ENCODE measurements around the gene ARL13B. TPM values are rescaled to one million over a fixed set of nuclear protein-coding genes. Genes with fewer than 3 reads are reported as not detected.

Gene ARL13B
- total and polyA plus RNA-seq, 9 donors, result 6.2 to 16.3 (median 11.8) TPM

DNA sequence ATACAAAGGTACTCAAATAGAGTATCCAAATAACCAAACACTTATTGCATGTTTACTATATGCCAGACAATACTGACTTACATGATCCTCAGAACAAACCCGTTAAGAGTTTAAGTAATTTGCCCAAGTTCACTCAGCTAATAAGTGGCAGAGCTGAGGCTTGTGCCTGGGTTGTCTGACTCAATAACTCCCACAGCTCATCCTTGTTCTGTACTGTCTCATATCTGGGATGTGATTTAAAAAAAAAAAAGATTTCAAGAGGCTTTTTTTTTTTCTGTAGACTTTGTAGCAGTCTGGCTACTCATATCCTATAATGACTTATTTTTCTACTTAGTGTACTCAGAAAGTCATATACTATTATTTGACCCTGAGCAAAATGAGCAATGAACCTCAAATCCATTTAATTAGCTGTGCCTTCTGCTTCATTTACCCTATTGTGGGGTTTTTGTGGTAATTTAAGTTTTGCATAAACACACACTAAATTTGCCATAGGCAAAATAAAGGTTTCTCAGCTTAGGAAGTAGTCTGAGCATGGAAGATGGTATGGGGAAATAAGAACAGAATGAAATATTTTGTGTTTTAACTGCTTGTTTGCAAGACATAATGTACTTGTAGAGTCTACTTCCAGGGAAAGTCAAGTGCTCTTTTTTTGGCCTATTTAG lies 86.0 kb downstream of the ARL13B start:
- Histone ChIP-seq H3K27me3 (no peaks in the 10 kb centered on the region), H3K27ac (no peak overlapping the region), H3K4me1 (ENCODE audit: insufficient read depth) (peaks cover 2% of the 10 kb centered on the region), H3K36me3 (no peaks in the 10 kb centered on the region), H3K9me3 (no peaks in the 10 kb centered on the region), H3K4me3 (no peak overlapping the region)
- TF ChIP-seq CTCF (IDR thresholded peaks at IDR 0.05), result no peak
- no peak for TF ChIP-seq POLR2A (IDR thresholded peaks at IDR 0.05)
- no peak for TF ChIP-seq EP300 (IDR thresholded peaks at IDR 0.05)
- intact Hi-C loops (cut with DNase I), result loop anchor here in 1 of 4 donors (10.0 kb wide), 1 partner anchor 61 kb away; no protein-coding TSS in a partner anchor
- DNase-seq, result no peak
- 89 to 100% (median 93%) methylated on average over 1 of the region's 1 CpG for WGBS, 3 donors

DNA sequence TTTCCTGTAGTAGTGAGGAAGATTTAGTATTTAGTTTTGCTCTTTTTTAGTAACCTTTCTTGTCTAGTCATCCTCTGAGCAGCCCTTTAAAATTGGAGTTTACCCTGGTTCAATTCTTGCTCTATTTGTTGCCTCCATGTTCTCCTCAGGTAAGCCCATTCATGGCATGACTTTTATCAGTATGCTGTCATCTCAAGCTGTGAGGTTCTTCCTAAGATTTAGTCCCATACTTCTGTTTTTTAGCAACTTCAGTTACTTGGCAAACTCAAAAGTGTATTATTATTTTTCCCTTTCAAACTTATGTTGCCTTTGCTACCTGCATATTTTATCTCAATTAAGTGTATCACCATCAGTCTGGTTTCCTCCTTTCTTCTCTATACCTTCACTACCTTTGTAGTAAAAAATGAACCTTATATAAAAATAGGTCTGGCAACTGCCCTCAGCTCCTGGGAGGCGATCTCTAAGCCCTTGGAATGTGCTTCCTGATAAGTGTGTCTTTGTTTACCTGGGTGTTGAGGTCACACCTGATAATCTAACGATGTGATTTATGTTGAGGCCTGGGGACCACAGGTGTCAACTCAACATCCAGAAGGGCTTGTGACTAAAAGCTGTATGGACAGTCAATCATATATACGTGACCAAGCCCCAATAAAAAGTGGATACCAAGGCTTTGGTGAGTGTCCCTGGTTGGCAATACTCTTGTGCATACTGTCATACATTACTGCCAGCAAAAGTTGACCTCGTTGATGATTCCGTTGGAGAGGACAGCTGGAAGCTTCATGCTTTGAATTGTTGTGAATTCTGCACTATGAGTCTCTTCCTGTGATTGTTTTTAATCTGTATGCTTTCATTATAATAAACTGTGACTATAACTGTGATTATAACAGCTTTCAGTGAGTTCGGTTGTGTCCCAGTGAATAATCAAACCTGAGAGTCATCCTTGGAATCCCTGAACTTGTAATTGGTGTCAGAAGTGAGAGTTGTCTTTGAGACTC lies 86.8 kb downstream of the ARL13B start:
- DNase-seq, result no peak
- intact Hi-C loops (cut with DNase I), result loop anchor here in 1 of 4 donors (10.0 kb wide), 1 partner anchor 62 kb away; no protein-coding TSS in a partner anchor
- Histone ChIP-seq H3K4me1 (ENCODE audit: insufficient read depth) (peaks cover 2% of the 10 kb centered on the region), H3K27me3 (no peaks in the 10 kb centered on the region), H3K9me3 (no peaks in the 10 kb centered on the region), H3K27ac (no peak overlapping the region), H3K36me3 (no peaks in the 10 kb centered on the region), H3K4me3 (no peak overlapping the region)
- TF ChIP-seq EP300 (IDR thresholded peaks at IDR 0.05) (no peak), POLR2A (IDR thresholded peaks at IDR 0.05) (no peak), CTCF (IDR thresholded peaks at IDR 0.05) (no peak)
- WGBS, 3 donors, result 85 to 88% (median 87%) methylated on average over 6 of the region's 6 CpGs

DNA sequence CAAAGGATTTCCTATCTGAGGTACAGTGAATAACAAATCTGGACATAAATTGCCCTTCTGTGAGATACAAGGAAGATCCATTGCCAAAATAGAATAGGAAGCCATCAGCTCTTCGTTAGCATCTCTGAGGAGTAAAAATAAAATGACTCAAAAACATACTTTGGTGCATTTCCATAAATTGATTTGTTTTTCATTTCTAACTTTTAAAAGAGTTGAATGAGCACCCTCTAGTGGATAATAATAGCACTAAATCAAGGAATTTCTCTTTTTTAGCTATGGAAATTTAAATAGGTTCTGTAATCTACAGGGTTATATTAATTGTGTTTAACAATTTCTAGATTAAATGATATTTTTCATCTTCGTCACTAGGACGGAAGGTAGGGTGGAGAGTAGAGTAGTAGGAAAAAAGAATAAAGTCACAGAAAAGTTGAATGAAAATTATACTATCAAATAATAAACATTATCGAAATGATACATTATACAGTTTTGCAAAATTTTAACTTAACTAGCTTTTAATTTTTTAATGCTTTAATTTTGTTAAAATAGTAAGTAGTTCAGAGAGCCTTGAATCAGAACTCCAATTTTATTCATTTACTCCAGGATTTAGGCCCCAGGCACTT lies 89.3 kb downstream of the ARL13B start:
- 26 to 36% (median 33%) methylated on average over 4 of the region's 4 CpGs for WGBS, 3 donors
- DNase-seq, result no peak
- peak in 2 of 3 donors; percentile 33 to 40 for TF ChIP-seq CTCF (IDR thresholded peaks at IDR 0.05)
- TF ChIP-seq EP300 (IDR thresholded peaks at IDR 0.05), result no peak
- no peaks in the 10 kb centered on the region for H3K36me3 ChIP-seq
- H3K4me3 ChIP-seq, result no peak overlapping the region
- H3K4me1 ChIP-seq (ENCODE audit: insufficient read depth), result peaks cover 2% of the 10 kb centered on the region
- no peaks in the 10 kb centered on the region for H3K9me3 ChIP-seq
- H3K27ac ChIP-seq, result no peak overlapping the region
- H3K27me3 ChIP-seq, result no peaks in the 10 kb centered on the region
- intact Hi-C loops (cut with DNase I), result loop anchor here in 1 of 4 donors (10.0 kb wide), 1 partner anchor 65 kb away; no protein-coding TSS in a partner anchor

GRCh38 chr3:94070341-94070911 lies 90.5 kb downstream of the ARL13B start:
- TF ChIP-seq POLR2A (IDR thresholded peaks at IDR 0.05) (no peak), CTCF (IDR thresholded peaks at IDR 0.05) (no peak), EP300 (IDR thresholded peaks at IDR 0.05) (no peak)
- DNase-seq, result no peak
- Histone ChIP-seq H3K36me3 (no peaks in the 10 kb centered on the region), H3K9me3 (no peaks in the 10 kb centered on the region), H3K27ac (no peak overlapping the region), H3K4me3 (no peak overlapping the region), H3K4me1 (ENCODE audit: insufficient read depth) (peaks cover 2% of the 10 kb centered on the region), H3K27me3 (no peaks in the 10 kb centered on the region)
- intact Hi-C loops (cut with DNase I), result no loop called here
- WGBS, 3 donors, result 93 to 94% (median 93%) methylated on average over 6 of the region's 6 CpGs

All from ovary (tissue), 9 donors.